Smooth muscle cell (in vitro differentiated cells): ENCODE measurements around the gene GRIP1. TPM values are rescaled to one million over a fixed set of nuclear protein-coding genes. Genes with fewer than 3 reads are reported as not detected.

ENCODE experiments used
- DNase-seq: peaks from one replicate; lab custom pipeline; 2025; ENCODE audit not compliant: unreplicated experiment; lab: John Stamatoyannopoulos, UW
- H2AFZ ChIP-seq: fragments of 200-600 bp; sonication (generic); 2 replicates; pipeline ENCODE4 v1.6.0; 2016; ENCODE audit warnings: antibody characterized with exemption, low read depth, mild to moderate bottlenecking
- H3F3A ChIP-seq: fragments of 200-600 bp; sonication (generic); 2 replicates; pipeline ENCODE4 v1.6.0; 2017; ENCODE audit warnings: antibody characterized with exemption, low read depth
- H3K27ac ChIP-seq: fragments of 200-600 bp; sonication (generic); 2 replicates; pipeline ENCODE4 v1.5.1; 2016; ENCODE audit warnings: low read depth, mild to moderate bottlenecking
- H3K27me3 ChIP-seq: fragments of 200-600 bp; sonication (generic); 2 replicates; pipeline ENCODE4 v1.6.1; 2016; ENCODE audit warnings: low read depth, mild to moderate bottlenecking
- H3K36me3 ChIP-seq: fragments of 200-600 bp; sonication (generic); 2 replicates; pipeline ENCODE4 v1.5.1; 2016; ENCODE audit warnings: low read depth
- H3K4me1 ChIP-seq: fragments of 200-600 bp; sonication (generic); 2 replicates; pipeline ENCODE4 v1.5.1; 2016; ENCODE audit warnings: low read depth
- H3K4me2 ChIP-seq: fragments of 200-600 bp; sonication (generic); 2 replicates; pipeline ENCODE4 v1.6.0; 2016; ENCODE audit warnings: mild to moderate bottlenecking
- H3K4me3 ChIP-seq: fragments of 200-600 bp; sonication (generic); 2 replicates; pipeline ENCODE4 v1.5.1; 2016; ENCODE audit warnings: mild to moderate bottlenecking
- H3K79me2 ChIP-seq: fragments of 200-600 bp; sonication (generic); 2 replicates; pipeline ENCODE4 v1.6.0; 2016; ENCODE audit warnings: low read depth, mild to moderate bottlenecking
- H3K9ac ChIP-seq: fragments of 200-600 bp; sonication (generic); 2 replicates; pipeline ENCODE4 v1.6.0; 2016; ENCODE audit warnings: low read depth
- H3K9me3 ChIP-seq: fragments of 200-600 bp; sonication (generic); replicated peaks from 2 replicates; pipeline ENCODE4 v1.5.1; 2016; ENCODE audit warnings: low read depth
- H4K20me1 ChIP-seq: fragments of 200-600 bp; sonication (generic); 2 replicates; pipeline ENCODE4 v1.6.0; 2016; ENCODE audit warnings: low read depth
- CTCF ChIP-seq: fragments of 200-600 bp; sonication (generic); IDR thresholded peaks from 2 replicates; pipeline ENCODE4 v1.5.1; 2017; ENCODE audit warnings: borderline replicate concordance, mild to moderate bottlenecking, antibody characterized with exemption; ENCODE audit not compliant: insufficient read depth, poor library complexity, severe bottlenecking
- WGBS: methylation state at CpG from one replicate; pipeline ENCODE4 v1.1.7; 2016; ENCODE audit warnings: low lambda C conversion rate; 5-methylcytosine and 5-hydroxymethylcytosine counted together
- polyA plus RNA-seq: library from polyadenylated mRNA; unstranded; fragments of >200 nt; fragmentation: Nextera tagmentation; extraction: Ambion mirVana; gene quantifications from 2 replicates; pipeline ENCODE4 v1.2.1, GENCODE V29; 2016
- total RNA-seq: library from RNA; depleted of rRNA; stranded (reverse); fragments of >200 nt; gene quantifications from 2 replicates; pipeline ENCODE4 v1.2.3, GENCODE V29; 2014

Gene GRIP1
- total and polyA plus RNA-seq, 2 experiments from 2014 or later, result 4.0 to 5.9 TPM

GRCh38 chr12:66409195-66409871 is 269.5 kb downstream of the GRIP1 start:
- 69% methylated on average over 4 of the region's 4 CpGs for WGBS
- H2AFZ ChIP-seq, result no peak overlapping the region

GRCh38 chr12:66405395-66405794 is 273.5 kb downstream of the GRIP1 start:
- Histone ChIP-seq H3K4me3 (no peak overlapping the region), H3K4me1 (peaks cover 3% of the 10 kb centered on the region), H3K9ac (no peak overlapping the region), H3K27me3 (no peaks in the 10 kb centered on the region), H3K36me3 (no peaks in the 10 kb centered on the region), H3K9me3 (no peaks in the 10 kb centered on the region), H3K27ac (no peak overlapping the region), H3K4me2 (peak overlapping the region; percentile 4), H2AFZ (no peak overlapping the region), H4K20me1 (no peaks in the 10 kb centered on the region), H3K79me2 (no peaks in the 10 kb centered on the region), H3F3A (no peaks in the 10 kb centered on the region)
- no peak for DNase-seq
- no peak for TF ChIP-seq CTCF

More at GRCh38 chr12:66409195-66409871, 269.5 kb downstream of the GRIP1 start:
- no peaks in the 10 kb centered on the region for H3K27me3 ChIP-seq
- no peaks in the 10 kb centered on the region for H3F3A ChIP-seq
- H3K4me3 ChIP-seq, result no peak overlapping the region
- peak; percentile 57 for TF ChIP-seq CTCF
- no peak for DNase-seq
- peaks cover 3% of the 10 kb centered on the region for H3K4me1 ChIP-seq
- H3K4me2 ChIP-seq, result no peak overlapping the region
- H3K27ac ChIP-seq, result no peak overlapping the region
- no peaks in the 10 kb centered on the region for H3K36me3 ChIP-seq
- H3K79me2 ChIP-seq, result no peaks in the 10 kb centered on the region
- H3K9me3 ChIP-seq, result no peaks in the 10 kb centered on the region
- no peaks in the 10 kb centered on the region for H4K20me1 ChIP-seq
- H3K9ac ChIP-seq, result no peak overlapping the region

- H3K79me2 ChIP-seq, result no peaks in the 10 kb centered on the region
- no peak overlapping the region for H3K9ac ChIP-seq
- no peak for DNase-seq
- no peak overlapping the region for H3K4me3 ChIP-seq
- no peaks in the 10 kb centered on the region for H3K27me3 ChIP-seq
- no peak overlapping the region for H3K27ac ChIP-seq
- H2AFZ ChIP-seq, result no peak overlapping the region
- peaks cover 3% of the 10 kb centered on the region for H3K4me1 ChIP-seq
- TF ChIP-seq CTCF, result no peak
- H4K20me1 ChIP-seq, result no peaks in the 10 kb centered on the region
- H3K36me3 ChIP-seq, result no peaks in the 10 kb centered on the region
- H3K9me3 ChIP-seq, result no peaks in the 10 kb centered on the region
- no peaks in the 10 kb centered on the region for H3F3A ChIP-seq
- H3K4me2 ChIP-seq, result no peak overlapping the region
Observed at GRCh38 chr12:66403746-66404145, 275.1 kb downstream of the GRIP1 start.

- Histone ChIP-seq H3F3A (no peaks in the 10 kb centered on the region), H3K27me3 (no peaks in the 10 kb centered on the region), H3K9me3 (no peaks in the 10 kb centered on the region), H3K79me2 (no peaks in the 10 kb centered on the region), H3K36me3 (no peaks in the 10 kb centered on the region), H4K20me1 (no peaks in the 10 kb centered on the region), H3K4me3 (no peak overlapping the region), H2AFZ (no peak overlapping the region), H3K4me2 (no peak overlapping the region), H3K4me1 (no peaks in the 10 kb centered on the region), H3K9ac (no peak overlapping the region), H3K27ac (no peak overlapping the region)
- TF ChIP-seq CTCF, result no peak
- WGBS, result 95% methylated on average over 3 of the region's 3 CpGs
- no peak for DNase-seq
Observed at GRCh38 chr12:66399911-66400306, 279.0 kb downstream of the GRIP1 start.
